Astrocyte (in vitro differentiated cells and primary cell): ENCODE results near the gene GAS2.

Experiments
- CTCF ChIP-seq: IDR thresholded peaks from 2 replicates; pipeline ENCODE4 v1.5.1; 2011; ENCODE audit warnings: low read depth, mild to moderate bottlenecking, inconsistent platforms, low read length, moderate library complexity; ENCODE audit not compliant: insufficient read depth
- EZH2 ChIP-seq: IDR thresholded peaks from 2 replicates; pipeline ENCODE4 v1.6.1; 2012; ENCODE audit warnings: mild to moderate bottlenecking, low read length, inconsistent platforms; ENCODE audit not compliant: insufficient read depth

- no peak for TF ChIP-seq CTCF
- no peak for TF ChIP-seq EZH2
These were observed 120.6 kb downstream of the GAS2 start for GRCh38 chr11:22787055-22787454.
